HCT116 (cell line): Measurements from ENCODE around the gene OTUB2. TPM values are rescaled to one million over a fixed set of nuclear protein-coding genes. Genes with fewer than 3 reads are reported as not detected.

Source experiments
- ATAC-seq: fragments of 200-7000 bp; cut with Tn5 transposase; 2 replicates; pipeline ENCODE4 v1.9.1; 2020; ENCODE audit warnings: mild to moderate bottlenecking, moderate library complexity
- BruUV-seq: library from RNA; stranded (reverse); fragments of 400-500 nt; replicated peaks from 2 replicates; lab custom pipeline; 2021; lab: Mats Ljungman, UMichigan
- CTCF ChIA-PET: fragments of 300-600 bp; sonication (Branson Sonifier 250); formaldehyde crosslinking; loops from one replicate; lab custom pipeline; 2021; ENCODE audit warnings: antibody characterized with exemption; lab: Charles Lee
- POLR2A ChIA-PET: fragments of 300-600, 350-600 bp; sonication (Branson Sonifier 250); formaldehyde crosslinking; loops from one replicate; lab custom pipeline; 2021; ENCODE audit warnings: antibody characterized with exemption; lab: Charles Lee
- RAD21 ChIA-PET, 2 experiments: fragments of 300-600 bp; sonication (Branson Sonifier 250); formaldehyde crosslinking; loops; one replicate each; lab custom pipeline; 2023; ENCODE audit warnings: low total read pairs in 2 of 2; ENCODE audit not compliant: uncharacterized antibody in 2 of 2, unreplicated experiment in 2 of 2, low non-redundant PET in 1 of 2; lab: Charles Lee
- DNase-seq: peaks from one replicate; pipeline ENCODE4 v3.0.0-alpha.2; 2010; ENCODE audit warnings: low read depth, low spot score
- H2AFZ ChIP-seq: fragments of 200-600 bp; shearing (Covaris generic), sonication (generic); 2 replicates; pipeline ENCODE4 v1.6.1; 2017; ENCODE audit warnings: low read depth, mixed run types, mixed read lengths, antibody characterized with exemption, low read length; ENCODE audit not compliant: poor library complexity, severe bottlenecking
- H3K27ac ChIP-seq: 2 replicates; pipeline ENCODE4 v1.5.1; 2012; ENCODE audit warnings: low read depth, low read length
- H3K27me3 ChIP-seq: fragments of 200-600 bp; sonication (generic); 2 replicates; pipeline ENCODE4 v1.6.1; 2016; ENCODE audit warnings: mixed run types, low read length, mixed read lengths; ENCODE audit not compliant: insufficient read depth
- H3K36me3 ChIP-seq, 2 experiments: fragments of 200-500 bp in 1 of 2; fragments of 200-600 bp in 1 of 2; sonication (Bioruptor generic) in 1 of 2; sonication (generic) in 1 of 2; 2 replicates each; pipeline versions ENCODE4 v1.5.1 to v1.6.1; 2014 to 2016; ENCODE audit warnings: low read length in 2 of 2, inconsistent platforms in 1 of 2, mixed read lengths in 1 of 2, mixed run types in 1 of 2; ENCODE audit not compliant: insufficient read depth in 2 of 2, control insufficient read depth in 1 of 2
- H3K4me1 ChIP-seq, 2 experiments: fragments of 200-600 bp in 1 of 2; sonication (generic) in 1 of 2; 2 replicates each; pipeline versions ENCODE4 v1.5.1 to v1.6.1; 2012 to 2017; ENCODE audit warnings: low read length in 2 of 2, inconsistent platforms in 1 of 2, mild to moderate bottlenecking in 1 of 2, mixed read lengths in 1 of 2, mixed run types in 1 of 2, moderate library complexity in 1 of 2; ENCODE audit not compliant: insufficient read depth in 2 of 2, control insufficient read depth in 1 of 2
- H3K4me2 ChIP-seq: fragments of 200-600 bp; sonication (generic); 2 replicates; pipeline ENCODE4 v1.6.1; 2017; ENCODE audit warnings: mixed run types, low read length, mixed read lengths
- H3K4me3 ChIP-seq, 2 experiments: fragments of 200-600 bp in 1 of 2; sonication (generic) in 1 of 2; replicated peaks in 1 of 2; 2 replicates each; pipeline ENCODE4 v1.5.1; 2011 to 2016; ENCODE audit warnings: low read length in 2 of 2, control low read depth in 1 of 2, low read depth in 1 of 2, mild to moderate bottlenecking in 1 of 2, mixed read lengths in 1 of 2, mixed run types in 1 of 2
- H3K79me2 ChIP-seq: fragments of 200-600 bp; sonication (generic); 2 replicates; pipeline ENCODE4 v1.6.1; 2017; ENCODE audit warnings: mild to moderate bottlenecking, mixed run types, low read length, moderate library complexity, mixed read lengths; ENCODE audit not compliant: insufficient read depth
- H3K9ac ChIP-seq: fragments of 200-600 bp; sonication (generic); 2 replicates; pipeline ENCODE4 v1.6.1; 2016; ENCODE audit warnings: low read length, mixed read lengths
- H3K9me2 ChIP-seq: fragments of 200-600 bp; sonication (generic), shearing (Covaris generic); 2 replicates; pipeline ENCODE4 v1.6.1; 2017; ENCODE audit warnings: mixed run types, mild to moderate bottlenecking, moderate library complexity; ENCODE audit not compliant: insufficient read depth
- H3K9me3 ChIP-seq, 2 experiments: fragments of 200-500 bp in 1 of 2; fragments of 200-600 bp in 1 of 2; sonication (Bioruptor generic) in 1 of 2; sonication (generic) in 1 of 2; 2 replicates each; pipeline ENCODE4 v1.6.1; 2014 to 2017; ENCODE audit warnings: low read length in 2 of 2, mixed read lengths in 2 of 2, inconsistent platforms in 1 of 2, low read depth in 1 of 2, mild to moderate bottlenecking in 1 of 2, mixed run types in 1 of 2, moderate library complexity in 1 of 2; ENCODE audit not compliant: control insufficient read depth in 1 of 2, insufficient read depth in 1 of 2
- H4K20me1 ChIP-seq: fragments of 200-600 bp; sonication (generic), shearing (Covaris generic); 2 replicates; pipeline ENCODE4 v1.6.1; 2017; ENCODE audit warnings: mixed run types, mild to moderate bottlenecking, moderate library complexity; ENCODE audit not compliant: insufficient read depth
- CEBPB ChIP-seq: IDR thresholded peaks from 2 replicates; pipeline ENCODE4 v1.6.1; 2012; ENCODE audit warnings: low read depth
- ELF1 ChIP-seq: IDR thresholded peaks from 2 replicates; pipeline ENCODE4 v1.6.1; 2012; ENCODE audit warnings: low read depth, borderline replicate concordance
- JUND ChIP-seq: IDR thresholded peaks from 2 replicates; pipeline ENCODE4 v1.6.1; 2012
- POLR2AphosphoS5 ChIP-seq: IDR thresholded peaks from 2 replicates; pipeline ENCODE4 v1.6.1; 2011; ENCODE audit warnings: mild to moderate bottlenecking, low read depth, low read length, moderate library complexity
- TCF7L2 ChIP-seq: IDR thresholded peaks from 2 replicates; pipeline ENCODE4 v1.7.0; 2011; ENCODE audit warnings: borderline replicate concordance, inconsistent platforms; ENCODE audit not compliant: insufficient read depth, insufficient read length; ENCODE audit errors: extremely low read depth
- YY1 ChIP-seq: IDR thresholded peaks from 2 replicates; pipeline ENCODE4 v1.6.1; 2011; ENCODE audit warnings: low read length, low read depth, moderate library complexity, mild to moderate bottlenecking; ENCODE audit not compliant: insufficient replicate concordance; ENCODE audit errors: extremely low read depth
- ZNF274 ChIP-seq: fragments of 200-500 bp; sonication (Bioruptor generic); IDR thresholded peaks from 2 replicates; pipeline ENCODE4 v1.6.1; 2014; ENCODE audit warnings: mild to moderate bottlenecking, low read depth, low read length, inconsistent platforms
- intact Hi-C: fragments of 100-400 bp; cut with micrococcal nuclease; formaldehyde crosslinking; loops from 2 replicates; pipeline ENCODE4 v1.10.0; 2022
- total RNA-seq: library from RNA; stranded (reverse); gene quantifications from one replicate; pipeline ENCODE4 v1.2.1, GENCODE V29; 2021; ENCODE audit not compliant: unreplicated experiment
- TF ChIP-seq, protein P1 (sequence below), 3 experiments: fragments of 200-600 bp in 1 of 3; sonication (generic) in 1 of 3; IDR thresholded peaks in 2 of 3; conservative IDR thresholded peaks in 1 of 3; 2 replicates each; pipeline ENCODE4 v1.5.1; 2012 to 2017; ENCODE audit warnings: low read depth in 2 of 3, low read length in 2 of 3, antibody characterized with exemption in 1 of 3, borderline replicate concordance in 1 of 3, control low read depth in 1 of 3, mild to moderate bottlenecking in 1 of 3, mixed read lengths in 1 of 3, mixed run types in 1 of 3, moderate library complexity in 1 of 3; ENCODE audit not compliant: insufficient read depth in 1 of 3
- TF ChIP-seq, protein P2 (sequence below): IDR thresholded peaks from 2 replicates; pipeline ENCODE4 v1.6.1; 2012
- TF ChIP-seq, protein P3 (sequence below): IDR thresholded peaks from 2 replicates; pipeline ENCODE4 v1.6.1; 2011; ENCODE audit warnings: mild to moderate bottlenecking, low read length, moderate library complexity; ENCODE audit not compliant: insufficient replicate concordance; ENCODE audit errors: extremely low read depth

Gene OTUB2
- total RNA-seq, 1 experiment from 2014 or later = 6.6 TPM

DNA sequence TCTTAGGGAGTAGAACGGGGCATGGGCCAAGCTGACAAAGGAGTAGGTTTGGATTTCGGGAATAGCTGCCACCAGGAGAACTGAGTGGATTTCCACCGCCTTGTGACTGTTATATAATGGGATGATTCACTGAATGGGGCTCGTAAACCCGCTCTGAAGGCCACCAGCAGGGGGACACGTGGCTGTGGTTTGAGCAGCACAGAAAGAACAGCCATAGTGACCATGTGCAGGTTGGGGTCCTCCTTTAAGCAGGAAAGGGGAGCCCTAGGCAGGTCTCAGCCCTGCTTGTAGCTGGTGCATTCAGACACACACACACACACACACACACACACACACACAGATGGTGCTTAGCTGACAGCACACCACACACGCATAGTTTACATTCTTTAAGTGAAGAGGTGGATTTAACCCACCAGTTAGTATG, 41.1 kb upstream of the OTUB2 start (continued):
- TF ChIP-seq, protein P1, sequence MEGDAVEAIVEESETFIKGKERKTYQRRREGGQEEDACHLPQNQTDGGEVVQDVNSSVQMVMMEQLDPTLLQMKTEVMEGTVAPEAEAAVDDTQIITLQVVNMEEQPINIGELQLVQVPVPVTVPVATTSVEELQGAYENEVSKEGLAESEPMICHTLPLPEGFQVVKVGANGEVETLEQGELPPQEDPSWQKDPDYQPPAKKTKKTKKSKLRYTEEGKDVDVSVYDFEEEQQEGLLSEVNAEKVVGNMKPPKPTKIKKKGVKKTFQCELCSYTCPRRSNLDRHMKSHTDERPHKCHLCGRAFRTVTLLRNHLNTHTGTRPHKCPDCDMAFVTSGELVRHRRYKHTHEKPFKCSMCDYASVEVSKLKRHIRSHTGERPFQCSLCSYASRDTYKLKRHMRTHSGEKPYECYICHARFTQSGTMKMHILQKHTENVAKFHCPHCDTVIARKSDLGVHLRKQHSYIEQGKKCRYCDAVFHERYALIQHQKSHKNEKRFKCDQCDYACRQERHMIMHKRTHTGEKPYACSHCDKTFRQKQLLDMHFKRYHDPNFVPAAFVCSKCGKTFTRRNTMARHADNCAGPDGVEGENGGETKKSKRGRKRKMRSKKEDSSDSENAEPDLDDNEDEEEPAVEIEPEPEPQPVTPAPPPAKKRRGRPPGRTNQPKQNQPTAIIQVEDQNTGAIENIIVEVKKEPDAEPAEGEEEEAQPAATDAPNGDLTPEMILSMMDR (IDR thresholded peaks at IDR 0.05 in 2 of 3, conservative IDR thresholded peaks at IDR 0.05 in 1 of 3; ENCODE audit: borderline replicate concordance in 1 of 3, insufficient read depth in 1 of 3, low read depth in 2 of 3, low read length in 2 of 3) = peak; percentile 27 to 72 (median 64); a peak in 5 of 6 replicates

DNA sequence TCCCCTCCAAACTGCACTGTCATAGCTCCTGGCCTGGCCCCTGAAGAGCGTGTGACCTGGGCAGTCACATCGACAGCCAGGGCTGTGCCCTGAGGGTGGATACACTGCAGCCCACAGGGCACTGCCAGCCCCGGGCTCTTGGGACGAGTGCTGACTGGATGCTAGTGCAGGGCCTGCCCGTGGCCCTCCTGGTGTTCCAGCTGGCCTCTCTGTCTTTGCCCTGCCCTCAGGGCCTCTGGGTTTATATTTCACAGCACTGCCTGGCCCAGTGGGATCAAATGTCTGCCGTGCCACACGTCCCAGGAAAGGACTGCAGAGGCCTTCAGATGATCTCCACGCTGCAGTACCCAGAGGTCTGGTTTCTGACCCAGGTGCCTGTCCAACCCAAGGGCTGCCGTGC, 39.2 kb upstream of the OTUB2 start:
- Histone ChIP-seq H3K27me3 (no peaks in the 10 kb centered on the region), H3K79me2 (no peaks in the 10 kb centered on the region), H2AFZ (no peak overlapping the region), H3K4me3 (no peak overlapping the region), H3K9ac (no peak overlapping the region), H3K4me2 (no peak overlapping the region), H3K36me3 (no peaks in the 10 kb centered on the region), H3K27ac (no peak overlapping the region), H3K9me2 (no peaks in the 10 kb centered on the region), H3K4me1 (peaks cover 15 to 29% of the 10 kb centered on the region in 2 experiments; a peak in 3 of 4 replicates), H4K20me1 (no peaks in the 10 kb centered on the region), H3K9me3 (no peaks in the 10 kb centered on the region)
- ATAC-seq (no peak), DNase-seq (no peak)
- ChIA-PET RAD21 (no interaction called here), POLR2A (interaction anchor here (1.2 kb wide), 1 partner anchor 11 kb away, joined by 3 read pairs; no protein-coding TSS in a partner anchor), CTCF (no interaction called here)
- intact Hi-C loops = no loop called here
- TF ChIP-seq YY1 (no peak), JUND (no peak), POLR2AphosphoS5 (no peak), ELF1 (no peak), ZNF274 (no peak), TCF7L2 (no peak), CEBPB (no peak)
- TF ChIP-seq, protein P2, sequence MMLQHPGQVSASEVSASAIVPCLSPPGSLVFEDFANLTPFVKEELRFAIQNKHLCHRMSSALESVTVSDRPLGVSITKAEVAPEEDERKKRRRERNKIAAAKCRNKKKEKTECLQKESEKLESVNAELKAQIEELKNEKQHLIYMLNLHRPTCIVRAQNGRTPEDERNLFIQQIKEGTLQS = no peak
- TF ChIP-seq, protein P3, sequence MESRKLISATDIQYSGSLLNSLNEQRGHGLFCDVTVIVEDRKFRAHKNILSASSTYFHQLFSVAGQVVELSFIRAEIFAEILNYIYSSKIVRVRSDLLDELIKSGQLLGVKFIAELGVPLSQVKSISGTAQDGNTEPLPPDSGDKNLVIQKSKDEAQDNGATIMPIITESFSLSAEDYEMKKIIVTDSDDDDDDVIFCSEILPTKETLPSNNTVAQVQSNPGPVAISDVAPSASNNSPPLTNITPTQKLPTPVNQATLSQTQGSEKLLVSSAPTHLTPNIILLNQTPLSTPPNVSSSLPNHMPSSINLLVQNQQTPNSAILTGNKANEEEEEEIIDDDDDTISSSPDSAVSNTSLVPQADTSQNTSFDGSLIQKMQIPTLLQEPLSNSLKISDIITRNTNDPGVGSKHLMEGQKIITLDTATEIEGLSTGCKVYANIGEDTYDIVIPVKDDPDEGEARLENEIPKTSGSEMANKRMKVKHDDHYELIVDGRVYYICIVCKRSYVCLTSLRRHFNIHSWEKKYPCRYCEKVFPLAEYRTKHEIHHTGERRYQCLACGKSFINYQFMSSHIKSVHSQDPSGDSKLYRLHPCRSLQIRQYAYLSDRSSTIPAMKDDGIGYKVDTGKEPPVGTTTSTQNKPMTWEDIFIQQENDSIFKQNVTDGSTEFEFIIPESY = no peak
- BruUV-seq = no TSS peak
